K562 (cell line): Measurements from ENCODE around the gene OTUD5. TPM values are rescaled to one million over a fixed set of nuclear protein-coding genes. Genes with fewer than 3 reads are reported as not detected.

ENCODE experiments used
- BRF1 ChIP-seq: IDR thresholded peaks from 3 replicates; pipeline ENCODE4 v1.6.1; 2011; ENCODE audit warnings: borderline replicate concordance, mild to moderate bottlenecking; ENCODE audit not compliant: insufficient read length; ENCODE audit errors: extremely low read depth
- CHAMP1 ChIP-seq: fragments of 450-650 bp; IDR thresholded peaks from 2 replicates; pipeline ENCODE4 v1.6.1; 2016; ENCODE audit warnings: mild to moderate bottlenecking
- CHD7 ChIP-seq: fragments of 200-600 bp; sonication (generic); IDR thresholded peaks from one replicate; pipeline ENCODE4 v1.6.1; 2012; ENCODE audit warnings: mild to moderate bottlenecking, low read depth, low read length, inconsistent platforms
- GTF2B ChIP-seq: IDR thresholded peaks from 2 replicates; pipeline ENCODE4 v1.6.1; 2011; ENCODE audit not compliant: insufficient read length; ENCODE audit errors: extremely low read depth
- IRF1 ChIP-seq: sonication (generic); formaldehyde crosslinking; IDR thresholded peaks from 2 replicates; pipeline ENCODE4 v1.8.0; 2022; ENCODE audit warnings: missing genetic modification reagents, mild to moderate bottlenecking, borderline replicate concordance
- KLF6 ChIP-seq: fragments of 250-450 bp; sonication (Bioruptor Pico); IDR thresholded peaks from 2 replicates; pipeline ENCODE4 v1.4.0; 2020; ENCODE audit warnings: mild to moderate bottlenecking, moderate library complexity, borderline replicate concordance
- POLR2B ChIP-seq: fragments of 450-650 bp; IDR thresholded peaks from 2 replicates; pipeline ENCODE4 v1.6.1; 2018; ENCODE audit warnings: low read depth; ENCODE audit not compliant: partially characterized antibody
- RBM34 ChIP-seq: fragments of 200-400 bp; formaldehyde crosslinking; IDR thresholded peaks from 2 replicates; pipeline ENCODE4 v1.6.1; 2018; ENCODE audit warnings: low read length, borderline replicate concordance; ENCODE audit not compliant: insufficient read depth
- SLC30A9 ChIP-seq: fragments of 250-450 bp; sonication (Bioruptor Pico); IDR thresholded peaks from 2 replicates; pipeline ENCODE4 v1.8.0; 2022; ENCODE audit warnings: mild to moderate bottlenecking, moderate library complexity
- ZFX ChIP-seq: sonication (generic); formaldehyde crosslinking; IDR thresholded peaks from 2 replicates; pipeline ENCODE4 v1.8.0; 2022; ENCODE audit warnings: mild to moderate bottlenecking, missing genetic modification reagents, moderate library complexity
- ZNF445 ChIP-seq: fragments of 250-450 bp; sonication (Bioruptor Pico); IDR thresholded peaks from 2 replicates; pipeline ENCODE4 v1.4.0; 2020; ENCODE audit warnings: low read depth, mild to moderate bottlenecking, moderate library complexity
- polyA plus RNA-seq, 8 experiments: library from polyadenylated mRNA; depleted of rRNA in 4 of 8; stranded (reverse) in 5 of 8; unstranded in 3 of 8; fragments of >200 nt; fragmentation: Nextera tagmentation in 2 of 8; fragmentation: Illumina TruSeq in 1 of 8; extraction: Ambion mirVana in 2 of 8; extraction: Trizol in 1 of 8; gene quantifications; 2 replicates each; pipeline versions ENCODE4 v1.2.1 to v1.2.3, GENCODE V29; 2011 to 2014; ENCODE audit warnings: inconsistent platforms in 1 of 8, missing spikeins in 1 of 8
- total RNA-seq, 7 experiments: library from RNA; depleted of rRNA in 6 of 7; stranded (reverse); fragments of >200 nt in 6 of 7; fragmentation: Illumina TruSeq in 2 of 7; extraction: Trizol in 2 of 7; gene quantifications; 2 replicates each; pipeline versions ENCODE4 v1.2.1 to v1.2.3, GENCODE V29; 2011 to 2021; ENCODE audit warnings: low replicate concordance in 1 of 7

Gene OTUD5
- total and polyA plus RNA-seq, 9 of the 15 experiments (the other 6 are each of a cell fraction or from before 2014, with no cell fraction given): 3.6 to 102 (median 59.0) TPM

GRCh38 chrX:48957827-48958634 is 624 bp upstream of the OTUD5 start (continued):
- TF ChIP-seq KLF6 (CRISPR knock-in tag): no peak
- no peak for TF ChIP-seq BRF1
- TF ChIP-seq SLC30A9 (CRISPR knock-in tag): no peak
- peak; percentile 85 for TF ChIP-seq POLR2B
- TF ChIP-seq GTF2B: no peak
- no peak for TF ChIP-seq CHAMP1
- TF ChIP-seq ZNF445 (CRISPR knock-in tag): no peak
- no peak for TF ChIP-seq CHD7
- no peak for TF ChIP-seq IRF1 (CRISPR knock-in tag)
- TF ChIP-seq ZFX: no peak
- no peak for TF ChIP-seq RBM34
